Endothelial cell of umbilical vein (primary cell): Measurements from ENCODE around the gene AURKAIP1. TPM values are rescaled to one million over a fixed set of nuclear protein-coding genes. Genes with fewer than 3 reads are reported as not detected.

ENCODE experiments used
- BruUV-seq: library from RNA; stranded (reverse); fragments of 400-500 nt; replicated peaks from 2 replicates; lab custom pipeline; 2021; lab: Mats Ljungman, UMichigan
- CTCF ChIA-PET: fragments of 300-600, 350-600 bp; sonication (Branson Sonifier 250); formaldehyde crosslinking; loops from one replicate; lab custom pipeline; 2021; ENCODE audit warnings: antibody characterized with exemption, inconsistent platforms; lab: Charles Lee
- POLR2A ChIA-PET: fragments of 300-600, 350-600 bp; sonication (Branson Sonifier 250); formaldehyde crosslinking; loops from one replicate; lab custom pipeline; 2021; ENCODE audit warnings: antibody characterized with exemption, inconsistent platforms; lab: Charles Lee
- DNase-seq: peaks from one replicate; pipeline ENCODE4 v3.0.0-alpha.2; 2011; ENCODE audit warnings: low read depth, low spot score
- FAIRE-seq: peaks from 2 replicates; lab custom pipeline; 2011; peaks lifted over from hg19 to GRCh38; lab: Jason Lieb, UNC
- H2AFZ ChIP-seq: 2 replicates; pipeline ENCODE4 v1.6.0; 2012; ENCODE audit warnings: low read depth, low read length, control low read depth, inconsistent platforms
- H3K27ac ChIP-seq: 2 replicates; pipeline ENCODE4 v1.5.1; 2011; ENCODE audit warnings: low read depth, mild to moderate bottlenecking, control low read depth, low read length, moderate library complexity; ENCODE audit not compliant: insufficient read depth
- H3K27me3 ChIP-seq, 2 experiments: 2 replicates each; pipeline versions ENCODE4 v1.6.0 to v1.6.1; 2011; ENCODE audit warnings: low read length in 2 of 2, mixed read lengths in 1 of 2; ENCODE audit not compliant: control insufficient read depth in 2 of 2, insufficient read depth in 2 of 2
- H3K36me3 ChIP-seq, 2 experiments: 2 replicates in 1 of 2; 3 replicates in 1 of 2; pipeline ENCODE4 v1.5.1; 2011; ENCODE audit warnings: low read length in 2 of 2, mild to moderate bottlenecking in 1 of 2, moderate library complexity in 1 of 2; ENCODE audit not compliant: control insufficient read depth in 2 of 2, insufficient read depth in 2 of 2; ENCODE audit errors: extremely low read depth in 1 of 2
- H3K4me1 ChIP-seq: 3 replicates; pipeline ENCODE4 v1.5.1; 2011; ENCODE audit warnings: mild to moderate bottlenecking, low read length; ENCODE audit not compliant: control insufficient read depth, insufficient read depth; ENCODE audit errors: extremely low read depth
- H3K4me2 ChIP-seq: 2 replicates; pipeline ENCODE4 v1.6.1; 2011; ENCODE audit warnings: low read length, control low read depth, mixed read lengths; ENCODE audit not compliant: insufficient read depth
- H3K4me3 ChIP-seq, 3 experiments: fragments of 200-600 bp in 1 of 3; sonication (generic), shearing (Covaris generic) in 1 of 3; replicated peaks in 1 of 3; 2 replicates each; pipeline ENCODE4 v1.5.1; 2011 to 2016; ENCODE audit warnings: control low read depth in 3 of 3, low read length in 3 of 3, mild to moderate bottlenecking in 2 of 3, inconsistent platforms in 1 of 3, low read depth in 1 of 3, moderate library complexity in 1 of 3; ENCODE audit not compliant: insufficient read depth in 1 of 3
- H3K79me2 ChIP-seq: 2 replicates; pipeline ENCODE4 v1.6.0; 2012; ENCODE audit warnings: low read length, inconsistent platforms; ENCODE audit not compliant: control insufficient read depth, insufficient read depth
- H3K9ac ChIP-seq: replicated peaks from 2 replicates; pipeline ENCODE3; 2011; ENCODE audit warnings: low read length, control low read depth; ENCODE audit not compliant: insufficient read depth; ENCODE audit errors: extremely low read depth
- H3K9me1 ChIP-seq: replicated peaks from 3 replicates; pipeline ENCODE4 v1.6.0; 2011; ENCODE audit warnings: mild to moderate bottlenecking, low read length; ENCODE audit not compliant: control insufficient read depth, insufficient read depth; ENCODE audit errors: extremely low read depth
- H3K9me3 ChIP-seq: replicated peaks from 2 replicates; pipeline ENCODE4 v1.5.1; 2012; ENCODE audit warnings: low read length, inconsistent platforms; ENCODE audit not compliant: control insufficient read depth, insufficient read depth
- H4K20me1 ChIP-seq: replicated peaks from 2 replicates; pipeline ENCODE3; 2011; ENCODE audit warnings: mild to moderate bottlenecking, low read length; ENCODE audit not compliant: control insufficient read depth, insufficient read depth; ENCODE audit errors: extremely low read depth
- EZH2 ChIP-seq: IDR thresholded peaks from 2 replicates; pipeline ENCODE4 v1.6.1; 2012; ENCODE audit warnings: borderline replicate concordance, low read depth, mild to moderate bottlenecking, moderate library complexity, low read length, inconsistent platforms; ENCODE audit not compliant: severe bottlenecking
- FOS ChIP-seq: IDR thresholded peaks from 2 replicates; pipeline ENCODE4 v1.6.1; 2011; ENCODE audit warnings: mild to moderate bottlenecking, low read length, moderate library complexity, borderline replicate concordance; ENCODE audit not compliant: insufficient read depth
- GATA2 ChIP-seq: IDR thresholded peaks from 2 replicates; pipeline ENCODE4 v1.7.0; 2011; ENCODE audit warnings: low read depth, mild to moderate bottlenecking, moderate library complexity, mixed read lengths, low read length; ENCODE audit not compliant: insufficient read length, insufficient read depth
- JUN ChIP-seq: IDR thresholded peaks from 2 replicates; pipeline ENCODE4 v1.6.1; 2011; ENCODE audit warnings: borderline replicate concordance, low read depth; ENCODE audit not compliant: insufficient read length, insufficient read depth
- MYC ChIP-seq: IDR thresholded peaks from one replicate; pipeline ENCODE4 v1.6.1; 2011; ENCODE audit warnings: mild to moderate bottlenecking, low read depth, low read length
- POLR2A ChIP-seq: IDR thresholded peaks from 2 replicates; pipeline ENCODE4 v1.6.1; 2012; ENCODE audit warnings: low read depth, mild to moderate bottlenecking, control low read depth, low read length
- POLR2AphosphoS5 ChIP-seq: IDR thresholded peaks from 2 replicates; pipeline ENCODE4 v1.6.1; 2012; ENCODE audit warnings: low read depth, mild to moderate bottlenecking, control low read depth, low read length, moderate library complexity; ENCODE audit not compliant: insufficient read depth
- dilution Hi-C: fragments of 300-500 bp; cut with MboI; formaldehyde crosslinking; loops from one replicate; pipeline ENCODE4 v1.15.0; 2019; ENCODE audit warnings: low sequenced_read_pairs; ENCODE audit not compliant: extremely low pct_ligation_motif_present
- intact Hi-C: fragments of 100-400 bp; cut with micrococcal nuclease; formaldehyde crosslinking; loops from one replicate; pipeline ENCODE4 v1.10.0; 2022
- polyA plus RNA-seq, 4 experiments: library from polyadenylated mRNA; depleted of rRNA in 3 of 4; stranded (reverse) in 3 of 4; unstranded in 1 of 4; fragments of >200 nt; gene quantifications; 2 replicates each; pipeline versions ENCODE4 v1.2.1 to v1.2.3, GENCODE V29; 2011 to 2012; ENCODE audit warnings: missing spikeins in 1 of 4
- total RNA-seq: library from RNA; stranded (reverse); gene quantifications from 2 replicates; pipeline ENCODE4 v1.2.3, GENCODE V29; 2021
- TF ChIP-seq, protein P1 (sequence below), 2 donors: IDR thresholded peaks; 1 replicate in 1 of 2; 2 replicates in 1 of 2; pipeline ENCODE4 v1.5.1; 2011; ENCODE audit warnings: low read length in 2 of 2, mild to moderate bottlenecking in 2 of 2, moderate library complexity in 2 of 2, control low read depth in 1 of 2, inconsistent platforms in 1 of 2, low read depth in 1 of 2; ENCODE audit not compliant: insufficient read depth in 1 of 2; ENCODE audit errors: extremely low read depth in 1 of 2
- TF ChIP-seq, protein P2 (sequence below): IDR thresholded peaks from 2 replicates; pipeline ENCODE4 v1.6.1; 2011; ENCODE audit not compliant: insufficient read depth, insufficient read length

Gene AURKAIP1
- total and polyA plus RNA-seq, 2 donors (not counting 3 experiments of a cell fraction or from before 2014, with no cell fraction given), result 73.3 to 151 TPM

DNA sequence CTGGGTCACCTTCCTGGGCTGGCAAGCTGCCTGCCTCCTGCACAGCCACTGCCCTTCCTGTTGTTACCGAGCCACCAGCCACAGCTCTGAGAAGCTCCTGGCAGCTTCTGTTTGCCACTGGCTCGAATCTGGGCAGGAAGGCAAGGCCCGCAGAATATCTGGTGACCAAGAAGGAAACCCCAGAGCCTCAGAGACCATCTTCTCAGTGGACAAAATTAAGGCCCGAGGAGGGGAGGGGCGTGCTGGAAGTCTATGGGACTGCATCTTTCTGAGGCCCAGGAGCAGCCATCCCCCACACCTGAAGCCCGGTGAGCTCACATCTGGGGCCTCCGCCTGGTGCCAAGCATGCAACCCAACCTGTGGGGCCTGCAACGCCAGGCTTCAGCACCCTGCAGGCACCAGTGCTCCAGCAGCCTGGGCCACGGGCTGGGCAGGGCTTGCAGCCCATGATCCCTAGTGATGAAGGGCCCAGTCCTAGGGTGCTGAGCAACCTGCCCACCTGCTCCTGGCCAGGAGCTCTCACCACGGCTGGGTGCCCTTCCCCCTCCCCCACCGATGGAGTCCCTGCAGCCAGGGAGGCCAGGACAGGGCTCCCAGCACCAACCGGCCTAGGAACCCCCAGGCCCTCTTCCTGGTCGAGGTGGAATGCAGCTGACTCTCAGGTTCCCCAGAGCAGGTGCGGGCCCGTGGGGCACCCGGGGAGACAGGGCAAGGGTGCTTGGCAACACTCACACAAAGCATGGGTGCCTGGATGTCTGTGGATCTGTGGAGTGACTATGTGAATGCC is 49.5 kb downstream of the AURKAIP1 start:
- intact Hi-C loops, result loop anchor here (2.0 kb wide), 2 partner anchors 17 to 49 kb away; partner anchors contain the start of genes AURKAIP1 and PUSL1
- POLR2A ChIA-PET, result no interaction called here

More for the DNA sequence above, 49.5 kb downstream of the AURKAIP1 start:
- peak overlapping the region; percentile 67 for H3K9ac ChIP-seq
- peak overlapping the region; percentile 71 to 97 (median 84) for H3K4me3 ChIP-seq
- peaks cover 0 to 18% of the 10 kb centered on the region in 2 experiments for H3K36me3 ChIP-seq
- no peaks in the 10 kb centered on the region for H3K9me3 ChIP-seq
- H2AFZ ChIP-seq, result peak overlapping the region; percentile 27
- dilution Hi-C loops, result no loop called here
- no peaks in the 10 kb centered on the region for H3K27me3 ChIP-seq
- FAIRE-seq (no peak), DNase-seq (peak; percentile 44)
- TSS peak; percentile 15 for BruUV-seq
- peak overlapping the region; percentile 74 for H3K4me2 ChIP-seq
- CTCF ChIA-PET, result no interaction called here
- H3K9me1 ChIP-seq, result no peaks in the 10 kb centered on the region
- peaks cover 13% of the 10 kb centered on the region for H3K4me1 ChIP-seq
- H3K27ac ChIP-seq, result peak overlapping the region; percentile 61
- no peak for TF ChIP-seq POLR2AphosphoS5
- TF ChIP-seq GATA2, result no peak
- TF ChIP-seq, protein P1, sequence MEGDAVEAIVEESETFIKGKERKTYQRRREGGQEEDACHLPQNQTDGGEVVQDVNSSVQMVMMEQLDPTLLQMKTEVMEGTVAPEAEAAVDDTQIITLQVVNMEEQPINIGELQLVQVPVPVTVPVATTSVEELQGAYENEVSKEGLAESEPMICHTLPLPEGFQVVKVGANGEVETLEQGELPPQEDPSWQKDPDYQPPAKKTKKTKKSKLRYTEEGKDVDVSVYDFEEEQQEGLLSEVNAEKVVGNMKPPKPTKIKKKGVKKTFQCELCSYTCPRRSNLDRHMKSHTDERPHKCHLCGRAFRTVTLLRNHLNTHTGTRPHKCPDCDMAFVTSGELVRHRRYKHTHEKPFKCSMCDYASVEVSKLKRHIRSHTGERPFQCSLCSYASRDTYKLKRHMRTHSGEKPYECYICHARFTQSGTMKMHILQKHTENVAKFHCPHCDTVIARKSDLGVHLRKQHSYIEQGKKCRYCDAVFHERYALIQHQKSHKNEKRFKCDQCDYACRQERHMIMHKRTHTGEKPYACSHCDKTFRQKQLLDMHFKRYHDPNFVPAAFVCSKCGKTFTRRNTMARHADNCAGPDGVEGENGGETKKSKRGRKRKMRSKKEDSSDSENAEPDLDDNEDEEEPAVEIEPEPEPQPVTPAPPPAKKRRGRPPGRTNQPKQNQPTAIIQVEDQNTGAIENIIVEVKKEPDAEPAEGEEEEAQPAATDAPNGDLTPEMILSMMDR (IDR thresholded peaks at IDR 0.05; ENCODE audit: extremely low read depth in 1 of 2, insufficient read depth in 1 of 2, low read depth in 1 of 2, low read length in 2 of 2), result no peak
- no peak for TF ChIP-seq POLR2A
- no peak for TF ChIP-seq JUN
- TF ChIP-seq EZH2, result no peak
- TF ChIP-seq FOS, result no peak
- TF ChIP-seq, protein P2, sequence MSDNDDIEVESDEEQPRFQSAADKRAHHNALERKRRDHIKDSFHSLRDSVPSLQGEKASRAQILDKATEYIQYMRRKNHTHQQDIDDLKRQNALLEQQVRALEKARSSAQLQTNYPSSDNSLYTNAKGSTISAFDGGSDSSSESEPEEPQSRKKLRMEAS, result no peak
- no peak for TF ChIP-seq MYC
- no peaks in the 10 kb centered on the region for H4K20me1 ChIP-seq
- peaks cover 45% of the 10 kb centered on the region for H3K79me2 ChIP-seq
